A549 (cell line): ENCODE results near the gene CCDC167. TPM values are rescaled to one million over a fixed set of nuclear protein-coding genes. Genes with fewer than 3 reads are reported as not detected.

Experiments used
- ATAC-seq, 2 experiments: fragments of 200-7000 bp in 1 of 2; fragments of >200 bp in 1 of 2; cut with Nextera tagmentation in 1 of 2; cut with Tn5 transposase in 1 of 2; 3 replicates each; pipeline versions ENCODE4 v1.8.0 to v1.9.1; 2018 to 2020; ENCODE audit warnings: mild to moderate bottlenecking in 1 of 2, moderate library complexity in 1 of 2
- CTCF ChIA-PET: fragments of 300-600 bp; sonication (Branson Sonifier 250); formaldehyde crosslinking; extraction: SDS; loops from one replicate; lab custom pipeline; 2021; ENCODE audit warnings: antibody characterized with exemption, inconsistent platforms; lab: Yijun Ruan, JAX
- POLR2A ChIA-PET: fragments of 350-600 bp; formaldehyde crosslinking; extraction: SDS; loops from one replicate; lab custom pipeline; 2021; ENCODE audit warnings: antibody characterized with exemption, inconsistent platforms; lab: Yijun Ruan, JAX
- DNase-seq, 2 experiments: peaks; one replicate each; pipeline versions ENCODE4 v3.0.0 to v3.0.0-alpha.2; 2011 to 2016; ENCODE audit warnings: low read depth in 1 of 2, low spot score in 1 of 2
- FAIRE-seq: peaks from 2 replicates; lab custom pipeline; 2011; peaks lifted over from hg19 to GRCh38; lab: Jason Lieb, UNC
- H3K27ac ChIP-seq, 2 experiments: fragments of >200 bp; sonication (Bioruptor Twin); formaldehyde crosslinking; 3 replicates each; pipeline ENCODE4 v1.5.1; 2016 to 2017
- H3K4me1 ChIP-seq: fragments of >200 bp; sonication (Bioruptor Twin); formaldehyde crosslinking; 3 replicates; pipeline ENCODE4 v1.6.1; 2016
- H3K4me2 ChIP-seq: fragments of >200 bp; sonication (Bioruptor Twin); formaldehyde crosslinking; 3 replicates; pipeline ENCODE4 v1.6.1; 2016
- H3K4me3 ChIP-seq: fragments of >200 bp; sonication (Bioruptor Twin); formaldehyde crosslinking; 3 replicates; pipeline ENCODE4 v1.5.1; 2016
- H3K9me3 ChIP-seq: fragments of >200 bp; sonication (Bioruptor Twin); formaldehyde crosslinking; 3 replicates; pipeline ENCODE4 v1.6.1; 2016
- ATOH8 ChIP-seq: fragments of 250-450 bp; sonication (Bioruptor Pico); IDR thresholded peaks from 2 replicates; pipeline ENCODE4 v1.5.0; 2020; ENCODE audit warnings: low read depth, mild to moderate bottlenecking, moderate library complexity
- BHLHE40 ChIP-seq: IDR thresholded peaks from 2 replicates; pipeline ENCODE4 v1.6.1; 2012; ENCODE audit warnings: low read depth, low read length, inconsistent platforms
- CBX2 ChIP-seq: fragments of 200-600 bp; sonication (generic); IDR thresholded peaks from 2 replicates; pipeline ENCODE4 v1.6.1; 2016; ENCODE audit warnings: low read depth, mild to moderate bottlenecking, borderline replicate concordance
- CHD4 ChIP-seq: fragments of 200-600 bp; sonication (generic); IDR thresholded peaks from 2 replicates; pipeline ENCODE4 v1.6.1; 2016; ENCODE audit warnings: antibody characterized with exemption, mild to moderate bottlenecking, borderline replicate concordance
- EHF ChIP-seq: fragments of 250-450 bp; sonication (Bioruptor Pico); IDR thresholded peaks from 2 replicates; pipeline ENCODE4 v1.5.0; 2020; ENCODE audit warnings: mild to moderate bottlenecking
- EHMT2 ChIP-seq: fragments of 200-600 bp; sonication (generic); IDR thresholded peaks from 2 replicates; pipeline ENCODE4 v1.6.1; 2016; ENCODE audit warnings: antibody characterized with exemption, low read depth, mild to moderate bottlenecking, moderate library complexity
- FOSB ChIP-seq: fragments of 250-450 bp; sonication (Bioruptor Pico); IDR thresholded peaks from 2 replicates; pipeline ENCODE4 v1.5.0; 2020; ENCODE audit warnings: mild to moderate bottlenecking, moderate library complexity
- FOSL2 ChIP-seq, 2 experiments: fragments of 450-650 bp in 1 of 2; fragments of >200 bp in 1 of 2; sonication (Bioruptor Twin) in 1 of 2; formaldehyde crosslinking; IDR thresholded peaks; 2 replicates each; pipeline versions ENCODE4 v1.5.0 to v1.6.1; 2016 to 2020; ENCODE audit warnings: mild to moderate bottlenecking in 1 of 2, moderate library complexity in 1 of 2
- GATA3 ChIP-seq: IDR thresholded peaks from 2 replicates; pipeline ENCODE4 v1.6.1; 2012; ENCODE audit warnings: borderline replicate concordance
- HDAC2 ChIP-seq: fragments of 200-600 bp; sonication (generic); IDR thresholded peaks from 2 replicates; pipeline ENCODE4 v1.6.1; 2016
- HES2 ChIP-seq: fragments of >200 bp; sonication (Bioruptor Twin); formaldehyde crosslinking; IDR thresholded peaks from 2 replicates; pipeline ENCODE4 v1.6.1; 2016
- HEYL ChIP-seq: fragments of 250-450 bp; sonication (Bioruptor Pico); IDR thresholded peaks from 2 replicates; pipeline ENCODE4 v1.8.0; 2021; ENCODE audit warnings: mild to moderate bottlenecking, moderate library complexity
- JUN ChIP-seq, 2 experiments: fragments of >200 bp; sonication (Bioruptor Twin); formaldehyde crosslinking; IDR thresholded peaks; 2 replicates in 1 of 2; 3 replicates in 1 of 2; pipeline ENCODE4 v1.6.1; 2016 to 2017
- KDM5A ChIP-seq: fragments of 200-600 bp; sonication (generic); IDR thresholded peaks from 2 replicates; pipeline ENCODE4 v1.6.1; 2016; ENCODE audit warnings: antibody characterized with exemption, mild to moderate bottlenecking
- MYC ChIP-seq: IDR thresholded peaks from 2 replicates; pipeline ENCODE4 v1.6.1; 2012; ENCODE audit warnings: mild to moderate bottlenecking, inconsistent platforms, low read length, improper control_type of control experiment, borderline replicate concordance
- NR3C1 ChIP-seq: fragments of >200 bp; sonication (Bioruptor Twin); formaldehyde crosslinking; IDR thresholded peaks from 3 replicates; pipeline ENCODE4 v1.6.1; 2017
- RARB ChIP-seq: fragments of 250-450 bp; sonication (Bioruptor Pico); IDR thresholded peaks from 2 replicates; pipeline ENCODE4 v1.8.0; 2021; ENCODE audit warnings: mild to moderate bottlenecking, moderate library complexity
- RCOR1 ChIP-seq: fragments of 150-350 bp; IDR thresholded peaks from 2 replicates; pipeline ENCODE4 v1.6.1; 2014; ENCODE audit warnings: antibody characterized with exemption, low read length, low read depth
- SREBF2 ChIP-seq: fragments of 450-650 bp; IDR thresholded peaks from 2 replicates; pipeline ENCODE4 v1.6.1; 2014; ENCODE audit warnings: mild to moderate bottlenecking, moderate library complexity
- ZNF302 ChIP-seq: fragments of 250-450 bp; sonication (Bioruptor Pico); IDR thresholded peaks from 2 replicates; pipeline ENCODE4 v1.9.0; 2021; ENCODE audit warnings: inconsistent platforms, mild to moderate bottlenecking, moderate library complexity
- WGBS: methylation state at CpG from one replicate; pipeline ENCODE4 v1.1.6; 2017; ENCODE audit errors: missing lambda C conversion rate; 5-methylcytosine and 5-hydroxymethylcytosine counted together
- polyA plus RNA-seq, 4 experiments: library from polyadenylated mRNA; depleted of rRNA in 3 of 4; stranded (reverse); fragments of >200 nt; fragmentation: RNase III in 1 of 4; extraction: RNeasy Plus Mini Kit Qiagen cat#74134 plus additional on column Dnase treatment in 1 of 4; gene quantifications; 2 replicates in 3 of 4; 3 replicates in 1 of 4; pipeline ENCODE4 v1.2.3, GENCODE V29; 2011 to 2017
- TF ChIP-seq, protein P1 (sequence below): IDR thresholded peaks from 2 replicates; pipeline ENCODE4 v1.6.1; 2012; ENCODE audit warnings: low read depth, borderline replicate concordance
- TF ChIP-seq, protein P2 (sequence below): fragments of 450-650 bp; IDR thresholded peaks from 2 replicates; pipeline ENCODE4 v1.6.1; 2014; ENCODE audit warnings: antibody characterized with exemption
- TF ChIP-seq, protein P3 (sequence below): fragments of 200-600 bp; sonication (generic); IDR thresholded peaks from 2 replicates; pipeline ENCODE4 v1.6.1; 2016; ENCODE audit warnings: antibody characterized with exemption, mild to moderate bottlenecking, moderate library complexity

The CCDC167 gene
- polyA plus RNA-seq, 2 of the 4 experiments (the other 2 are of a cell fraction): 35.1 to 39.1 TPM

- POLR2A ChIA-PET: no interaction called here
- Histone ChIP-seq H3K4me1 (peaks cover 18% of the 10 kb centered on the region), H3K4me3 (no peak overlapping the region), H3K27ac (no peak overlapping the region), H3K4me2 (no peak overlapping the region)
- WGBS: 61% methylated on average over 8 of the region's 12 CpGs
- ATAC-seq (peak; percentile 48 to 55; a peak in 2 of 6 replicates), DNase-seq (no peak), FAIRE-seq (no peak)
- CTCF ChIA-PET: interaction anchor here (3.2 kb wide), 1 partner anchor 12 kb away, joined by 19 read pairs; no protein-coding TSS in a partner anchor
- TF ChIP-seq, protein P1, sequence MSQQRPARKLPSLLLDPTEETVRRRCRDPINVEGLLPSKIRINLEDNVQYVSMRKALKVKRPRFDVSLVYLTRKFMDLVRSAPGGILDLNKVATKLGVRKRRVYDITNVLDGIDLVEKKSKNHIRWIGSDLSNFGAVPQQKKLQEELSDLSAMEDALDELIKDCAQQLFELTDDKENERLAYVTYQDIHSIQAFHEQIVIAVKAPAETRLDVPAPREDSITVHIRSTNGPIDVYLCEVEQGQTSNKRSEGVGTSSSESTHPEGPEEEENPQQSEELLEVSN: no peak
- TF ChIP-seq JUN (IDR thresholded peaks at IDR 0.05) (no peak), EHMT2 (peak; percentile 62)
- TF ChIP-seq, protein P2, sequence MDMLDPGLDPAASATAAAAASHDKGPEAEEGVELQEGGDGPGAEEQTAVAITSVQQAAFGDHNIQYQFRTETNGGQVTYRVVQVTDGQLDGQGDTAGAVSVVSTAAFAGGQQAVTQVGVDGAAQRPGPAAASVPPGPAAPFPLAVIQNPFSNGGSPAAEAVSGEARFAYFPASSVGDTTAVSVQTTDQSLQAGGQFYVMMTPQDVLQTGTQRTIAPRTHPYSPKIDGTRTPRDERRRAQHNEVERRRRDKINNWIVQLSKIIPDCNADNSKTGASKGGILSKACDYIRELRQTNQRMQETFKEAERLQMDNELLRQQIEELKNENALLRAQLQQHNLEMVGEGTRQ: no peak
- TF ChIP-seq, protein P3, sequence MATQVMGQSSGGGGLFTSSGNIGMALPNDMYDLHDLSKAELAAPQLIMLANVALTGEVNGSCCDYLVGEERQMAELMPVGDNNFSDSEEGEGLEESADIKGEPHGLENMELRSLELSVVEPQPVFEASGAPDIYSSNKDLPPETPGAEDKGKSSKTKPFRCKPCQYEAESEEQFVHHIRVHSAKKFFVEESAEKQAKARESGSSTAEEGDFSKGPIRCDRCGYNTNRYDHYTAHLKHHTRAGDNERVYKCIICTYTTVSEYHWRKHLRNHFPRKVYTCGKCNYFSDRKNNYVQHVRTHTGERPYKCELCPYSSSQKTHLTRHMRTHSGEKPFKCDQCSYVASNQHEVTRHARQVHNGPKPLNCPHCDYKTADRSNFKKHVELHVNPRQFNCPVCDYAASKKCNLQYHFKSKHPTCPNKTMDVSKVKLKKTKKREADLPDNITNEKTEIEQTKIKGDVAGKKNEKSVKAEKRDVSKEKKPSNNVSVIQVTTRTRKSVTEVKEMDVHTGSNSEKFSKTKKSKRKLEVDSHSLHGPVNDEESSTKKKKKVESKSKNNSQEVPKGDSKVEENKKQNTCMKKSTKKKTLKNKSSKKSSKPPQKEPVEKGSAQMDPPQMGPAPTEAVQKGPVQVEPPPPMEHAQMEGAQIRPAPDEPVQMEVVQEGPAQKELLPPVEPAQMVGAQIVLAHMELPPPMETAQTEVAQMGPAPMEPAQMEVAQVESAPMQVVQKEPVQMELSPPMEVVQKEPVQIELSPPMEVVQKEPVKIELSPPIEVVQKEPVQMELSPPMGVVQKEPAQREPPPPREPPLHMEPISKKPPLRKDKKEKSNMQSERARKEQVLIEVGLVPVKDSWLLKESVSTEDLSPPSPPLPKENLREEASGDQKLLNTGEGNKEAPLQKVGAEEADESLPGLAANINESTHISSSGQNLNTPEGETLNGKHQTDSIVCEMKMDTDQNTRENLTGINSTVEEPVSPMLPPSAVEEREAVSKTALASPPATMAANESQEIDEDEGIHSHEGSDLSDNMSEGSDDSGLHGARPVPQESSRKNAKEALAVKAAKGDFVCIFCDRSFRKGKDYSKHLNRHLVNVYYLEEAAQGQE: peak; percentile 89
- TF ChIP-seq, all 56 proteins: peak for 2
- no peaks in the 10 kb centered on the region for H3K9me3 ChIP-seq
Observed at GRCh38 chr6:37525460-37526357, 26.0 kb upstream of the CCDC167 start.

DNA sequence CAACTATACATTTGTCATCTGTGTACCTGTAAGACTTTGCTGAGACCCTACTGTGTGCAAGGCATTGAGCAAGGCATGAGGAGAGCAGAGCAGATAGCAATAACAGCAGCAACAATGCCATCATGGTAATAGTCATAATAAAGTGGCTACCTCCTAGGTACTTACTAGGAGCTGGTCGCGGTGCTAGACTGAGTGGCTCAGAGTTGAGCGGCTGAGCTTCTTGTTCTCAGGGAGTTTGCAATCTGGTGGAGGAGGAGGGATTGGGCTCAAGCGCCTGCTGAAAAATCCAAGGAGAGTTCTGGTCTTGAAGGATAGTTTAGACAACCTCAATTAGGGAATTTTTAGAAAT, 25.3 kb upstream of the CCDC167 start:
- peaks cover 15% of the 10 kb centered on the region for H3K4me1 ChIP-seq
- no peak for FAIRE-seq
- H3K4me3 ChIP-seq: no peak overlapping the region
- no peak overlapping the region for H3K4me2 ChIP-seq
- ATAC-seq: peak in 1 of 2 experiments; percentile 42; a peak in 1 of 6 replicates
- no peak overlapping the region for H3K27ac ChIP-seq
- 88% methylated on average over 4 of the region's 4 CpGs for WGBS
- no peak for DNase-seq
- ChIA-PET POLR2A (no interaction called here), CTCF (interaction anchor here (1.6 kb wide), 1 partner anchor 24 kb away, joined by 3 read pairs; no protein-coding TSS in a partner anchor)
- TF ChIP-seq ATOH8 (CRISPR knock-in tag) (no peak), SREBF2 (no peak), HES2 (no peak), BHLHE40 (no peak), EHF (CRISPR knock-in tag) (no peak), RARB (CRISPR knock-in tag) (no peak), FOSL2 (IDR thresholded peaks at IDR 0.05) (no peak), FOSL2 (CRISPR knock-in tag; IDR thresholded peaks at IDR 0.05) (no peak), NR3C1 (no peak), HEYL (CRISPR knock-in tag) (no peak), HDAC2 (no peak), GATA3 (no peak), MYC (no peak), CHD4 (no peak), FOSB (CRISPR knock-in tag) (no peak), CBX2 (no peak), KDM5A (no peak), RCOR1 (no peak), EHMT2 (no peak), ZNF302 (CRISPR knock-in tag) (no peak)
- TF ChIP-seq, protein P2: no peak
- no peaks in the 10 kb centered on the region for H3K9me3 ChIP-seq
